Measurements from ENCODE around the gene DNAH2. TPM values are rescaled to one million over a fixed set of nuclear protein-coding genes. Genes with fewer than 3 reads are reported as not detected.

The DNAH2 gene
- total RNA-seq, 1 donor from 2014 or later = 0.29 TPM

DNA sequence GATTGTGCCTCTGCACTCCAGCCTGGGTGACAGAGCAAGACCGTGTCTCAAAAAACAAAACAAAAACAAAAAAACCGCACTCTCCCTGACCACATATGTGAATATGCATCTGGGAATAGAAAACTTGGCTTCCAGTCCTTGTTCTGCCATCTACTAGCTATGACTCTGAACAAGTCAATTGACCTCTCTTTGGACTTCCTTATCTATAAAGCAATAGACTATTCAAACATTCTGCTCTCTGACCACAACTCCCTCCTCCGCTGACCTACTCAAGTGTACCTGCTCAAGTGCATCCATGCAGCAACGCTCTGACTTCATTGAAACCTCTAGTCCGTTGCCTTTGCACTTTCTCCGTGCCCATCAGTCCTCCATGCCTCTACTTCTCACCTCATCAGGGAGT lies 63.9 kb downstream of the DNAH2 start:
- Mint-ChIP-seq H3K27ac (no peak overlapping the region), H3K36me3 (ENCODE audit: insufficient read depth) (no peaks in the 10 kb centered on the region), H3K9me3 (ENCODE audit: low read depth) (no peaks in the 10 kb centered on the region), H3K27me3 (peaks cover 23% of the 10 kb centered on the region), H3K4me3 (ENCODE audit: low read depth) (no peak overlapping the region), H3K4me1 (ENCODE audit: low read depth) (no peaks in the 10 kb centered on the region)
- DNase-seq (ENCODE audit: low spot score, unreplicated experiment) = no peak
- TF ChIP-seq, protein P1, sequence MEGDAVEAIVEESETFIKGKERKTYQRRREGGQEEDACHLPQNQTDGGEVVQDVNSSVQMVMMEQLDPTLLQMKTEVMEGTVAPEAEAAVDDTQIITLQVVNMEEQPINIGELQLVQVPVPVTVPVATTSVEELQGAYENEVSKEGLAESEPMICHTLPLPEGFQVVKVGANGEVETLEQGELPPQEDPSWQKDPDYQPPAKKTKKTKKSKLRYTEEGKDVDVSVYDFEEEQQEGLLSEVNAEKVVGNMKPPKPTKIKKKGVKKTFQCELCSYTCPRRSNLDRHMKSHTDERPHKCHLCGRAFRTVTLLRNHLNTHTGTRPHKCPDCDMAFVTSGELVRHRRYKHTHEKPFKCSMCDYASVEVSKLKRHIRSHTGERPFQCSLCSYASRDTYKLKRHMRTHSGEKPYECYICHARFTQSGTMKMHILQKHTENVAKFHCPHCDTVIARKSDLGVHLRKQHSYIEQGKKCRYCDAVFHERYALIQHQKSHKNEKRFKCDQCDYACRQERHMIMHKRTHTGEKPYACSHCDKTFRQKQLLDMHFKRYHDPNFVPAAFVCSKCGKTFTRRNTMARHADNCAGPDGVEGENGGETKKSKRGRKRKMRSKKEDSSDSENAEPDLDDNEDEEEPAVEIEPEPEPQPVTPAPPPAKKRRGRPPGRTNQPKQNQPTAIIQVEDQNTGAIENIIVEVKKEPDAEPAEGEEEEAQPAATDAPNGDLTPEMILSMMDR (IDR thresholded peaks at IDR 0.05; ENCODE audit: unreplicated experiment) = no peak

GRCh38 chr17:7782240-7782639 lies 64.7 kb downstream of the DNAH2 start:
- peaks cover 24% of the 10 kb centered on the region for H3K27me3 Mint-ChIP-seq

DNA sequence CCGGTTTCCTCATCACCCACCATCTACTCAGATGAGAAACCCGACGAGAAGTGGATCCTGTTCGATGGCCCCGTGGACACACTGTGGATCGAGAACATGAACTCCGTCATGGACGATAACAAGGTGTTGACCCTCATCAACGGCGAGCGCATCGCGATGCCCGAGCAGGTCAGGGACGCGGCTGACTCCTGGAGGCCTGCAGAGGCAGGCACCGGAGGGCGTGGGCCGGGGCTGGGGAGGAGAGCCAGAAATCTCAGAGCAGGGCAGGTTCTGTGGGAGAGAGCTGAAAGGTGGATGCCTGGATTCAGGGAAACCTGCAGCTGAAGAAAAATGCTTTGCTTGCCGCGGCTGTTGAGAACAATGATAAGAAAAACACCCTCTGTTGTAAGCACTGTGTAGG lies 69.3 kb downstream of the DNAH2 start:
- Mint-ChIP-seq H3K9me3 (ENCODE audit: low read depth) (no peaks in the 10 kb centered on the region), H3K27me3 (peaks cover 34% of the 10 kb centered on the region)
- TF ChIP-seq, protein P1 (IDR thresholded peaks at IDR 0.05; ENCODE audit: unreplicated experiment) = no peak

More at GRCh38 chr17:7782240-7782639, 64.7 kb downstream of the DNAH2 start:
- Mint-ChIP-seq H3K4me1 (ENCODE audit: low read depth) (no peaks in the 10 kb centered on the region), H3K9me3 (ENCODE audit: low read depth) (no peaks in the 10 kb centered on the region), H3K4me3 (ENCODE audit: low read depth) (no peak overlapping the region), H3K36me3 (ENCODE audit: insufficient read depth) (no peaks in the 10 kb centered on the region), H3K27ac (no peak overlapping the region)
- no peak for DNase-seq (ENCODE audit: low spot score, unreplicated experiment)
- TF ChIP-seq, protein P1 (IDR thresholded peaks at IDR 0.05; ENCODE audit: unreplicated experiment) = no peak

GRCh38 chr17:7789131-7789530 lies 71.6 kb downstream of the DNAH2 start:
- H3K27me3 Mint-ChIP-seq = peaks cover 50% of the 10 kb centered on the region
- TF ChIP-seq, protein P1 (IDR thresholded peaks at IDR 0.05; ENCODE audit: unreplicated experiment) = no peak
- H3K36me3 Mint-ChIP-seq (ENCODE audit: insufficient read depth) = no peaks in the 10 kb centered on the region
- H3K9me3 Mint-ChIP-seq (ENCODE audit: low read depth) = no peaks in the 10 kb centered on the region
- no peak overlapping the region for H3K27ac Mint-ChIP-seq
- no peak overlapping the region for H3K4me3 Mint-ChIP-seq (ENCODE audit: low read depth)
- H3K4me1 Mint-ChIP-seq (ENCODE audit: low read depth) = no peaks in the 10 kb centered on the region
- no peak for DNase-seq (ENCODE audit: low spot score, unreplicated experiment)

More for the DNA sequence above, 69.3 kb downstream of the DNAH2 start:
- no peak for DNase-seq (ENCODE audit: low spot score, unreplicated experiment)
- no peak overlapping the region for H3K4me3 Mint-ChIP-seq (ENCODE audit: low read depth)
- H3K27ac Mint-ChIP-seq = no peak overlapping the region
- H3K4me1 Mint-ChIP-seq (ENCODE audit: low read depth) = no peaks in the 10 kb centered on the region
- no peaks in the 10 kb centered on the region for H3K36me3 Mint-ChIP-seq (ENCODE audit: insufficient read depth)

DNA sequence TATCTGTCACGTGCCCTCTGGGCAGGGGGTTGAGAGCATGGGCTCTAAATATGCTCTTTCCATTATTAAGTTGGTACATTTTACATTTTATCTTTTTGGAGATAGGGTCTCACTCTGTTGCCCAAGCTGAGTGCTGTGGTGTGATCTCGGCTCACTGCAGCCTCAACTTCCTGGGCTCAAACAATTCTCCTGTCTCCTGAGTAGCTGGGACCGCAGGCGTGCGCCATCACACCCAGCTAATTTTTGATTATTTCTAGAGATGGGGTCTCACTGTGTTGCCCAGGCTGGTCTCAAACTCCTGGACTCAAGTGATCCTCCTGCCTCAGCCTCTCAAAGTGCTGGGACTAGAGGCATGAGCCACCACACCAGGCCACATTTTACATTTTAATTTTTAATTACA lies 72.6 kb downstream of the DNAH2 start:
- H3K4me1 Mint-ChIP-seq (ENCODE audit: low read depth) = no peaks in the 10 kb centered on the region
- no peaks in the 10 kb centered on the region for H3K36me3 Mint-ChIP-seq (ENCODE audit: insufficient read depth)
- H3K4me3 Mint-ChIP-seq (ENCODE audit: low read depth) = no peak overlapping the region
- no peaks in the 10 kb centered on the region for H3K9me3 Mint-ChIP-seq (ENCODE audit: low read depth)
- no peak overlapping the region for H3K27ac Mint-ChIP-seq
- TF ChIP-seq, protein P1 (IDR thresholded peaks at IDR 0.05; ENCODE audit: unreplicated experiment) = no peak
- H3K27me3 Mint-ChIP-seq = peaks cover 50% of the 10 kb centered on the region
- DNase-seq (ENCODE audit: low spot score, unreplicated experiment) = no peak

All from progenitor cell of endocrine pancreas (in vitro differentiated cells).